HG03558 (cell line): ENCODE data around the gene CACNA1D.

ENCODE experiments used
- ATAC-seq: cut with Tn5 transposase; IDR thresholded peaks from one replicate; pipeline ENCODE4 v1.9.1; 2021; ENCODE audit warnings: moderate number of reproducible peaks; ENCODE audit not compliant: unreplicated experiment; ENCODE audit errors: extremely low read depth

The CACNA1D gene

DNA sequence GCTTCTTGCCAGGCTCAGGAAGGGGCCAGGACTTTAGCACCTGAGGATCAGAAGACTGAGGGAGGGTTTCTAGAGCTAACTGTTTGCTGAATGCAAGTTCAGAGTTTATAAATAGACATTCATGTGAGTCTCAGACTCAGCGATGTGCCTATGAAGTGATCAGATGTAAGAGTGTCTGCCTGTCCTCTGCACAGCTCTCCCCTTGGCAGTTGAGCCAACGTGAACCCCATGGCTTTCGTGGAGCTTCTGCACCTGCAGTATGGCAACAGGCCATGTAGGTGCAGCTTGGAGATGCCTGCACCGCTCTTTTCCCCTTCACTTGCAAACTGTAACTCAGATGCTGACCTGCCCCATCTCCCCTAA lies 209.9 kb downstream of the CACNA1D start:
- no peak for ATAC-seq

- ATAC-seq: no peak
Observed at GRCh38 chr3:53705024-53705745, 210.8 kb downstream of the CACNA1D start.

DNA sequence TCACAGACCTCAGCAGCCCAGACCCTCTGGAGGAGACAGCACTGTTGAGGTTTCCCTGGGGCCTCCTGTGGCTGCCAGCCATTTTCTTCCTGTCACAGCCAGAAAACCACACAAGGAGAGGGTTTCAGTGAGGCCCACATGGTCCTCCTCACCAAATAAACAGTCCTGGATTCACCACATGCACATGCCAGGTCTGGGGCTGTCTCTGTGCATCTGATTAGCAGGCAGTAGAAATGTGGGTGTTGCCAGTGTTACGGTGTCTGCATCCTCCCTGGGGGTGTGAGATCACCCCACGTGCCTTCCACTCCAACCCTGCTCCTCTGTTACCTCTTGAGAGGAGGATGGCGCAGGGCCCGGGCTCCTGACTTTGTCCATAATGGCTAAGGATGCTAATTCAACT lies 211.4 kb downstream of the CACNA1D start:
- ATAC-seq: no peak

DNA sequence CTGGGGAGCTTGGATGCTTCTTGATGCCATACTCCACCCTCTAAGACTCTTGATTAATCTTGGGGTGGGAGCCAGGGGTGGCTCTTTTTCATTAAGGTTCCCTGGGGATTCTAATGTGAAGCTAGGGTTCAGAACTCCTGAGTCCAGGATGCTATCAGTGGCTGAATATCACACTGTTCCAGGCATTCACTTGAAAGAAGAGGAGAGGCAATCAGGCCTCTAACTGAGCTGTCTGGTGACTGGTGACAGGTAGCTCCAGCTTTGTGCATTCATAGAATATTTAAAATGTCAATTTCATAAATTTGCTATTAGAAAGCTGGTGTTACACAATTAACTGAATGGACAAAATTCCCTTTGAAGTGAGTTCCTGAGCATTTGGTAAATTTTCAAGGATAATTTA lies 212.8 kb downstream of the CACNA1D start:
- no peak for ATAC-seq

DNA sequence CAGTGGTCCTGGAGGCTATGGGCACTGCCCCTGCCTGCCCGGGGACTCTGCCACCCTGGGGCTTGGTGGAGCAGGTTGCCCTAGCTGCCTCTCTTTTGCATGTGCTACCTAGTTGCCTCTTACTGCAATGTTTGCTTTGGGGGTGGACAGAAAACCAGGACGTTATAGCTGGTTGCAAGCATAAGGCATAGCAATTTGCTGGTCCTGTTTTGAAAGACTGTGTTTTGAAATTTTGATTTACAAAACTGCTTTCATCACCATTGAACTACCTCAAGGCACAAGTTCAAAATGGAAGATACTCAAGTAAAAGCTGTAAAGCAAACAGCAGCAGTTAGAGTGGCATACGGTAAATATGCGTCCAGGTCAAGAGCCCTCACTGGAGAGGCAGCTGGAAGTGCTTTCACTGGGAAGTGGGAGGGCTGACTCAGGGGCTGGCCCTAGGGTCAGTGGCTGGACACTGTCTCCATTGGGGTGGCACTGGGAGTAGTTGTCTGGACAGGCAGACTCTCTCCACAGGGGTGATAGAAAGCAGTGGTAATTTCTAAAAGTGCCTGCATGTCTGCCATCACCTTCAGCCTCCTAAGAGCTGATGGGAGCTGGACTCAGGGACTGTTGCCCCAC lies 213.7 kb downstream of the CACNA1D start:
- ATAC-seq: no peak

GRCh38 chr3:53709256-53709655 lies 214.8 kb downstream of the CACNA1D start:
- no peak for ATAC-seq

- no peak for ATAC-seq
Observed at GRCh38 chr3:53709860-53710674, 215.7 kb downstream of the CACNA1D start.

DNA sequence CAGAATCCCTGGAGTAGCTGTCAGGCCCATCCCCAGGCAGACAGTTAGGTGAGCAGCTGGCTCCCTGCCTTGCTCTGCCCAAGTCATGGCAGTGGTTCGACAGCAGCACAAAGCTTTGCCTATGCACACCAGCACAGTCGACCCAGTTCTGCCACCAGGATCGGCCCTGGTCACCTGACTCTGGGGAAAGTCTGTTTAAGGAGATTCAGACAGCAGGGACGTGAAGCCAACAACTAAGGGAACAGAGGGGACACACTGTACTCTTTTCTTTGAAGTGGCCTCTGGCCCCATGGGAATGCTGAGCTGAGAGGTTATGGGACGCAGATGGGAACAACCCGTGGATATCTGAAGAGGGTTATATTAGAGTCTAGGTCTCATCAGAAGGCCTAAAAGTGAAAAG lies 217.0 kb downstream of the CACNA1D start:
- ATAC-seq: no peak

DNA sequence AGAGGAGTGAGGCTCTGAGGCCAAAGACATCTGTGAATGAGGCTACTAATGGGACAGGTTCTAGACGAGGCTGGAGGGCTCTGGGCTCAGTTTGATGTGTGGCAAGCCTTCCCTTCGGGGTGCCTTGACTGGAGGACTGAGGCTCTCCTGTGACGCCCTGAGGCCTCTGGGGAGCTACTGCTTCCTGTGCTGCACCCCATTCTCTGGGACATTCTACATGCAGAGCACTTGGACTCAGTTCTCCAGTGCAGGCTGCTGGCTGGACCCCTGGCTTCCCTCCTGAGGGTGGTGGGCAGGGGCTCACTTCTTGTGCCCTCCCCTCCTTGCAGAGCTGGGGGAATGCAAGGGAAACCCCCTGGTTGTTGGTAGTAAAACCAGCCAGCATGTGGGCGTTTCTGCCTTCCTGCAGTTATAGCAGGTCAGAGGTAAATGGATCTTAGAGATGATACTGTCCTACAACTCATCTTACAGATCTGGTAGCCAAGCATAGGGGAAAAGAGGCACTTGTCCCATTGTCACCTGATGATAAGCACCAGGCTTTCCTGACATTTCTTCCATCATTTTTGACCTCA lies 218.5 kb downstream of the CACNA1D start:
- ATAC-seq: no peak

DNA sequence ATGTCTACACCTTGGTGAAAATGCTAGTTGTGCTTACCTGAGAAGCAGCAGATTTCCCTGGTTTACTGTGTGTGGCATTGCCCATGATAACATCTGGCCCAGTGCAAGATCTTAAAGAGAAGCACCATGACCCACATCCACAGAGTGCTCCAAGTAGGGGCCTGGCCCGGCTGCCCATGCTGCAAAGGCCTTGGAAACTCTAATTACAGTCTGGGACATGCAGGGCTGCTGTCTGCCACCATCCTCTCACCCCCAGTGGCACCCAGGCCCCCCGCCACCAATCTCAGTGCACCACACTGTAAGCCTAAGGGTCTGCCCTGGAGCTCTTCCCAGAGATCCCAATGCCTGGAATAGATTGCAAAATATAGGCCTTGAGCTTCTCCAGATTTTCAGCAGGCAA lies 219.2 kb downstream of the CACNA1D start:
- ATAC-seq: no peak

GRCh38 chr3:53715815-53716483 lies 221.5 kb downstream of the CACNA1D start:
- no peak for ATAC-seq

- ATAC-seq: no peak
Observed at GRCh38 chr3:53716998-53717397, 222.6 kb downstream of the CACNA1D start.

DNA sequence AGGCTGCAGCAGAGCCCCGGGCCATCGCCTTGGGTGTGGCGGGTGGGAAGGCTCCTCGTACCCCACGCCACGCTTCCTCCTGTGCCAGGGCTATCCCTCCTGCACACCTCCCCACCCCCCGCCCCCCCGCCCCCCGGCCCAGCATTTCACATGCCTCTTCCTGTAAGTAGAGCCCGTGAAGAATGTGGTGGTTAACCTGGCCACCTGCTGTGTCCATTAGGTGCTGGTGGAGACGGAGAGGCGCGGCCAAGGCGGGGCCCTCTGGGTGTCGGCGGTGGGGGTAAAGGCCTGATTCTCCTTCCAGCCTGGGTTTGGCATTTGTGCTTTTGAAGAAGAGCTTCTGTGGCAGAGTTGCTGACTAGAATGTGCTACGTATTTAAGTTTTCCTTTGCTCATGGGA lies 224.1 kb downstream of the CACNA1D start:
- ATAC-seq: no peak

GRCh38 chr3:53719796-53720195 lies 225.4 kb downstream of the CACNA1D start:
- no peak for ATAC-seq

GRCh38 chr3:53721187-53722119 lies 227.0 kb downstream of the CACNA1D start:
- no peak for ATAC-seq

DNA sequence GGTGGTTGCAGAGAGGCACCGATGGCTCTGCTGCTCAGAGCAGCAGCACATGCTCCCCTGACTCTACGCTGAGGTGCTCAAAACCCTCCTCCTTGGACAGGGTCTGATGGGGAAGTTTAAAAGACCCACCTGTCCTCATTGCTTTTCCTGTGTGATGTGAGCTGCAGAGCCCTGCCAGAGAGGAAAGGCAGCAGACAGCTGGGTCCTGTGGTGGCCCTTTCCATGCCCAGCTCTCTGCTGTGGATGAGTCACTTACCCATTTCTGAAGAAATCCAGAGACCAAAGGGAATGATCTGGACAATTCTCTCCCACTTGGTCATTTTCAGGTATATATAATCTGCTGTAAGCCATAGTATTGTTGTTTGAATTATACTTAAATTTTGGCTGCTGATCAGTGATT lies 230.2 kb downstream of the CACNA1D start:
- ATAC-seq: no peak

DNA sequence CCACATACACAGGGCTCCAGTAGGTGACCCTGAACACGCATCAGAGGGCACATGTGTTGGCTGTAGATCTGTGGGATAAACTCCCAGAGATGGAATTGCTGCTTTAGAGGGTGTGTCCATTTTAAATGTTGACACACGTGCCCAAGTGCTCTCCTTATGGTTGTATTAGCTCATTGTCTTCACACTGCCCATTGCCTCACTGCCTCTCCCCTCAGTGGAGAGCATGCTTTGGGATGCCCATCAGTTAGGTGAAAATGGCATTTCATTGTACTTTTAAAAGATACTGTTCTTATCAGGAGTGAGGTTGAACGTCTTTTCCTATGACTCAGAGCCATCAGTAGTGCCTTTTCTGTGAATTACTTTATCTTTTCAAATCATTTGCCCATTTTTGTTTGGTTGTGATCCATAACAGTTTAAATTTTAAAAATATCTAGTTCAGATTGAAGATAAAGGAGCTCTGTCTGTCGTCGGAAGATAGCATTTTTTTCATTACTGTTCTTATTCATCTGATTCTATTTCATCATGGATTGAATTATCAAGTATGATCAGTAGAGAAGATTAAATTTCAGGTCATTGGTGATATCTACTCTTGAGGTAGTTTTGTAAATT lies 231.1 kb downstream of the CACNA1D start:
- ATAC-seq: no peak

GRCh38 chr3:53726643-53727042 lies 232.2 kb downstream of the CACNA1D start:
- no peak for ATAC-seq

DNA sequence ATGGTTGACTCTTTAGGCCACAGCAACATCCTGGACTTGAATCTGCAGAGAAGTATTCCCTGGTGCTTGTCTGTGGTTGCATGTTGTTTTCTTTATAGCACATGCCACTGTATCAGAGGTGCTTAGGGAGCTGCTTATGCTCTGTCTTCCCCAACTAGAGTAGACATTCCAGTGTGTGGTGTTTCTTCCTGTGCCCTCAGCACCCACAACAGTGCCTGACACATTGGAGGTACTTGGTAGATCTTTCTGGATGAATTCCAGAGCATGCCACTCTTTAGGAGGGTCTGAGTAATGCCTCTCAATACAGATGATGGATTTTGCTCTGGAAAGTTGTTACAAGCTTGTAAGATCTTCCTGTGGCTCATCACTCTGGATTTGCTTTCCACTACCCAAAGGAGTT lies 234.2 kb downstream of the CACNA1D start:
- no peak for ATAC-seq
